ENCODE measurements around the gene SLC20A1.

Gene SLC20A1

GRCh38 chr2:112669667-112670066 is 23.9 kb downstream of the SLC20A1 start:
- H3K4me3 ChIP-seq (ENCODE audit: low read depth, low read length) = no peak overlapping the region
- in situ Hi-C loops (cut with HindIII; ENCODE audit: low pct_ligation_motif_present, low sequenced_read_pairs) = no loop called here
- peaks cover 16% of the 10 kb centered on the region for H3K36me3 ChIP-seq (replicated peaks)

DNA sequence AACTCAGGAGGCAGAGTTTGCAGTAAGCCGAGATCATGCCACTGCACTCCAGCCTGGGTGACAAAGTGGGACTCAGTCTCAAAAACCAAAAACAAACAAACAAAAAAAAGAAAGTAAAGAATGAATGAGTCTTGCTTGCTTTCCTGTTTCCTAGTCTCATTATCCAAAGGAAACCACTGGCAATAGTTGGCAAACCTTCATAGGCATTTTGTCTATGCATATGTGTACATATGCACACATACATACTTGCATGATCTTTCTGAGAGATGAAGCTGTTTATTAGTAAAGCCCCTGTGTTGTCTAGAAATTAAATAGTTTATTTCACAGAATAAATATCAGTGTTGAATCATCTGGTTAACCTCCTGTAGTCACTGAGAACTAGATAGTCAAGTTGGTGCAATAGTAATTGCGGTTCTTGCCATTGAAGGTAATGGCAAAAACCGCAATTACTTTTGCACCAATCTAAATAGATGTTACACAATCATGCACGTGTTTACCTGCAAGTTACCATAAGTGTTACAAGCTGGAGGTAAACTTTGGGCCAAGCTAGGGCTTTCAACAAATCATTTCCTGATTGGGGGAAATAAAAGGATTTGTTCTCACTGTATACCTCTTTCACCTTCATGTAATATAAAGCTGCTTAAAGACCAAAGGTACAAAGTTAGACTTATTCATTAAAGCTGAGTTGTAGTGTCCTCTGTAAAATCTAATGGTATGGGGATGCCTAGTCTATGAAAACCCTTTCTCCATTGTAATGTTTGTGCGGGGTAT is 24.7 kb downstream of the SLC20A1 start:
- Histone ChIP-seq H3K4me3 (ENCODE audit: low read depth, low read length) (no peak overlapping the region), H3K27ac (no peak overlapping the region), H3K27me3 (replicated peaks) (no peaks in the 10 kb centered on the region), H3K36me3 (replicated peaks) (peaks cover 10% of the 10 kb centered on the region)
- TF ChIP-seq, protein P1, sequence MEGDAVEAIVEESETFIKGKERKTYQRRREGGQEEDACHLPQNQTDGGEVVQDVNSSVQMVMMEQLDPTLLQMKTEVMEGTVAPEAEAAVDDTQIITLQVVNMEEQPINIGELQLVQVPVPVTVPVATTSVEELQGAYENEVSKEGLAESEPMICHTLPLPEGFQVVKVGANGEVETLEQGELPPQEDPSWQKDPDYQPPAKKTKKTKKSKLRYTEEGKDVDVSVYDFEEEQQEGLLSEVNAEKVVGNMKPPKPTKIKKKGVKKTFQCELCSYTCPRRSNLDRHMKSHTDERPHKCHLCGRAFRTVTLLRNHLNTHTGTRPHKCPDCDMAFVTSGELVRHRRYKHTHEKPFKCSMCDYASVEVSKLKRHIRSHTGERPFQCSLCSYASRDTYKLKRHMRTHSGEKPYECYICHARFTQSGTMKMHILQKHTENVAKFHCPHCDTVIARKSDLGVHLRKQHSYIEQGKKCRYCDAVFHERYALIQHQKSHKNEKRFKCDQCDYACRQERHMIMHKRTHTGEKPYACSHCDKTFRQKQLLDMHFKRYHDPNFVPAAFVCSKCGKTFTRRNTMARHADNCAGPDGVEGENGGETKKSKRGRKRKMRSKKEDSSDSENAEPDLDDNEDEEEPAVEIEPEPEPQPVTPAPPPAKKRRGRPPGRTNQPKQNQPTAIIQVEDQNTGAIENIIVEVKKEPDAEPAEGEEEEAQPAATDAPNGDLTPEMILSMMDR (IDR thresholded peaks at IDR 0.05; ENCODE audit: low read depth, low read length, missing control alignments) = no peak
- DNase-seq = no peak
- in situ Hi-C loops (cut with HindIII; ENCODE audit: low pct_ligation_motif_present, low sequenced_read_pairs) = no loop called here

More at GRCh38 chr2:112669667-112670066, 23.9 kb downstream of the SLC20A1 start:
- TF ChIP-seq, protein P1 (IDR thresholded peaks at IDR 0.05; ENCODE audit: low read depth, low read length, missing control alignments) = no peak
- DNase-seq = no peak
- H3K27ac ChIP-seq = no peak overlapping the region
- no peaks in the 10 kb centered on the region for H3K27me3 ChIP-seq (replicated peaks)

DNA sequence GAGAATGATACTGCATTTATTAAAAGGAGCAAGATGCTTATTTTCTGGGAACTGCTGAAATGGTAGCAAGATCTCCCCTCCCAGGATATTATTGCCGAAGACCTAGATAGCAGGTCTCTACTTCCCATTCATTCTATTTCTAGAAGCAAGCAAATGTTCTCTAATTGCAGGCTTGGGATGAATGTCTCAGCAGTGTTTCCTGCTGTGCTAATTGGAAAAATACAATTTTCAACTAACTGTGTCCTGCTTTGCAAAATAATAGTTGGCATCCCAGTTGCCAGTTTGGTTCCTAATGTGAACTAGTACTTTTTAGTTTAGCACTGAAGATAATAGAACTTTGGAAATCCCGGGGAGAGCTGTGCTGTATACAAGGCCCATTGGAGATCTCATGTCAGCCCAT is 26.1 kb downstream of the SLC20A1 start:
- TF ChIP-seq, protein P1 (IDR thresholded peaks at IDR 0.05; ENCODE audit: low read depth, low read length, missing control alignments) = no peak
- H3K27me3 ChIP-seq (replicated peaks) = no peaks in the 10 kb centered on the region
- DNase-seq = no peak
- H3K36me3 ChIP-seq (replicated peaks) = peaks cover 8% of the 10 kb centered on the region
- H3K4me3 ChIP-seq (ENCODE audit: low read depth, low read length) = no peak overlapping the region
- in situ Hi-C loops (cut with HindIII; ENCODE audit: low pct_ligation_motif_present, low sequenced_read_pairs) = no loop called here
- H3K27ac ChIP-seq = no peak overlapping the region

DNA sequence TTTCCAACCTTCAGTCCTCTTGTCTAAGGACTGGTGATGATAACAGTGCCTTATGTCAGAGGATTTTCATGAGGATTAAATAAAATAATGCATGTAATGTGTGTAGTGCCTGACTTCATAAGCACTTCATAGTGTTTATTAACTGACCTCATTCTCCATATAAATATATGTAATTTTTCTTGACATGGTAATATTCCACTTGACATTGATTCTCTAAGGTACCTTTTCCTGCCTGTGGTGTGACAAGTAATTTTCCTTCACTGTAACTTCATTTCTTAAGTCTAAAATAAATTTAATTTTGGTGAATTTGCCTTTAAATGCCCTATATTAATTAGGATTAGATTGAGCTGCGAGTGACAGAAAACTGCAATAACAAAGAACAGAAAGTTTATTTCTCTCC is 27.3 kb downstream of the SLC20A1 start:
- Histone ChIP-seq H3K4me3 (ENCODE audit: low read depth, low read length) (no peak overlapping the region), H3K27ac (no peak overlapping the region), H3K27me3 (replicated peaks) (no peaks in the 10 kb centered on the region), H3K36me3 (replicated peaks) (no peaks in the 10 kb centered on the region)
- no peak for DNase-seq
- TF ChIP-seq, protein P1 (IDR thresholded peaks at IDR 0.05; ENCODE audit: low read depth, low read length, missing control alignments) = no peak
- in situ Hi-C loops (cut with HindIII; ENCODE audit: low pct_ligation_motif_present, low sequenced_read_pairs) = no loop called here

- Histone ChIP-seq H3K27me3 (replicated peaks) (no peaks in the 10 kb centered on the region), H3K27ac (no peak overlapping the region), H3K4me3 (ENCODE audit: low read depth, low read length) (no peak overlapping the region), H3K36me3 (replicated peaks) (no peaks in the 10 kb centered on the region)
- in situ Hi-C loops (cut with HindIII; ENCODE audit: low pct_ligation_motif_present, low sequenced_read_pairs) = no loop called here
- TF ChIP-seq, protein P1 (IDR thresholded peaks at IDR 0.05; ENCODE audit: low read depth, low read length, missing control alignments) = no peak
- no peak for DNase-seq
These were observed 28.5 kb downstream of the SLC20A1 start for GRCh38 chr2:112674229-112674628.

GRCh38 chr2:112679484-112679883 is 33.7 kb downstream of the SLC20A1 start:
- TF ChIP-seq, protein P1 (IDR thresholded peaks at IDR 0.05; ENCODE audit: low read depth, low read length, missing control alignments) = no peak
- no peak for DNase-seq
- in situ Hi-C loops (cut with HindIII; ENCODE audit: low pct_ligation_motif_present, low sequenced_read_pairs) = no loop called here
- Histone ChIP-seq H3K27ac (no peak overlapping the region), H3K36me3 (replicated peaks) (no peaks in the 10 kb centered on the region), H3K4me3 (ENCODE audit: low read depth, low read length) (no peak overlapping the region), H3K27me3 (replicated peaks) (no peaks in the 10 kb centered on the region)
